GM21717 (cell line): Measurements from ENCODE around the gene YOD1.

Experiments
- ATAC-seq: cut with Tn5 transposase; IDR thresholded peaks from one replicate; pipeline ENCODE4 v1.9.1; 2021; ENCODE audit warnings: mild to moderate bottlenecking, moderate library complexity; ENCODE audit not compliant: unreplicated experiment

YOD1 gene

DNA sequence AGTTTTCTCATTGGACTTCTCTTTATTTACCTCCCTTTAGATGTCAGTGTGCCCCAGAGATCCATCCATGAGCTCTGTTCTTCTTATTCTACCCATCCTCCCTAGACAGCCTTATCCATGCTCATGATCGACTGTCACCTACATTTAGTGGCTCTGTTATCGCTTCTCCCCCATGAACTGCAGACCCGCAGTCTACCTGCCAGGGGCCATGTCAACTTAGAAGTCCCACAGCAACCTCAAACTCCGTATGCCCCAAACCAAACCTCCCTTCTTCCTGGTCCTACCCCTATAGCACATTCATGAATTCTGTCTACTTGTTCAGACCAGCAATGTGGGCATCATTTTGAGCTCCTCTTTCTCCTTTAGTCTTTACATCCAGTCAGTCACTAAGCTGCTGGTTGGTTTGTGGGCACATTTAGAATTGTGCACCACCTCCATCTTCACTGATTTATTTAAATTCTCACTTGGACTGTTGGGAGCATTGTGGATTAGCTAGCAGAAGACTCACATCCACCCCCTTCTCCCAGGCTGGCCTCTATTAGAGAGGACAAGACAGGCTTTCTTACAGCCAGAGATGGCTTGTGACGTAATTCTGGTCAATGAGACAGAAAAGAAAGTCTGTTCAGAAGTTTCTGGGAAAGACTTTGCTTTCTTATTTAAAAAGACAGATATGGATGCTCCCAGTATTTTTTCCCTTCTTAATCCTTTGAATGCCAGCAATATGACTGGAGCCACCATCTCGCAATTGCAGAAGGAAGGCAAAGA is 37.5 kb downstream of the YOD1 start:
- ATAC-seq = no peak

- no peak for ATAC-seq
Measured at GRCh38 chr1:207010726-207011125, 40.3 kb downstream of the YOD1 start.

DNA sequence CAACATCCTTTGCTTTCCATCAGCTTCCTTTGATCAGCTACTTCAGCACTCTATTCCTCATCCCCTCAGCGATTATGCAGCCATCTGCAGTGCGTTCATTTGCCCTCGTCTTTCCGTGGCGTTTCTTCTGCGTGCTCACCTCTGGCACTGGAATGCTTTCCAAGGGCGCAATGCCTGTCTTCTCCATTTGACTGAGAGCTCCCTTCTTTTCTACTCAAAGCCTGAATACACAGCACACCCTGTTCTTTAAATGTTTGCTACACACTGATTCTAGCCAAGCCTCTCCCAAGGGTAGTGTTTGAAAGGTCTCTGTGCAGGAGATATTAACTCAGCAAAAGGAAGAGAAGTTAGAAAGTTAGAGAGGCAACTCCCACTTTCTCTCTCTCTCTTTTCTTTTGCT is 41.1 kb downstream of the YOD1 start:
- no peak for ATAC-seq

- ATAC-seq = no peak
Measured at GRCh38 chr1:207009182-207009850, 41.7 kb downstream of the YOD1 start.

DNA sequence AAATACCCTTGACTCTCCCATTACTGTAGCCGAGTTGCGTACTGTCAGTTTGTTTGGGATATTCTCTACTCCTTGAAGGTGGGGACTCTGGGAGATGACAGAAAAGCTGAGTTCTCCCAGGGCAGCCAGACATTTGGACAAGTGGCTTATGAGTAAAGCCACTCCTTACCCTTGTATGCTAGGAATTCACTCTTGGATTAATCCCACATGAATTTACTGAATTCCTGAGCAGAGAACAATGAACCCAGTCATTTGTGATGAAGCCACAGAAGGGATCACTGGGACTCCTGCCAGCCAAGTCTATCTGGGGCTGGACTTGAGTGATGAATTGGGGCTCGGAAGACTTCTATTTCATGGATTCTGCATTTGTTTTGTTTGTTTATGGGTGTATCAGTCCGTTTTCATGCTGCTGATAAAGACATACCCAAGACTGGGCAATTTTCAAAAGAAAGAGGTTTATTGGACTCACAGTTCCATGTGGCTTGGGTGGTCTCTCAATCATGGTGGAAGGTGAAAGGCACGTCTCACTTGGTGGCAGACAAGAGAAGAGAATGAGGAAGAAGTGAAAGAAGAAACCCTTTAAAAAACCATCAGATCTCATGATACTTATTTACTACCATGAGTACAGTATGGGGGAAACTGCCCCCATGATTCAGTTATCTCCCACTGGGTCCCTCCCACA is 43.5 kb downstream of the YOD1 start:
- ATAC-seq = no peak

DNA sequence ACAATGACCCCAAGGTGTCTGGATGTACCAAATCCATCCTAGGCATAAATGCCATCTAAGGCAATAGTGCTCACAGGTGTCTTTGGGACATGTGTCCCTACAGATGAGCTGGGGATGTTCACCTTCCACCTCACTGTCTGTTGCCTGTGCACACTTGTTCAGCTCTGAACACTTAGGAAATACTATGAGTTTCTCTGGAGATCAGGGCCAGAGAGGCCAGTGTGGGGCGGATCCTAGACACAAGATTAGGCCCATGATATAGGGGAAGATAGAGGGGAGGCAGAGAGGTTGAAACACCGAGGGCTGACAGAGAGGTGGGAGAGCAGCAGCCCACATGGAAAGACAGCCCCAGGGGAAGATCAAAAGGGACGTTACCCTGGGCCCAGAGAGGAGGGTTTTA is 44.1 kb downstream of the YOD1 start:
- ATAC-seq = no peak

GRCh38 chr1:207006083-207006482 is 44.9 kb downstream of the YOD1 start:
- ATAC-seq = no peak

- ATAC-seq = no peak
Measured at GRCh38 chr1:207004931-207005830, 45.8 kb downstream of the YOD1 start.

GRCh38 chr1:207003210-207003609 is 47.8 kb downstream of the YOD1 start:
- no peak for ATAC-seq

- ATAC-seq = no peak
Measured at GRCh38 chr1:207002724-207003146, 48.3 kb downstream of the YOD1 start.

GRCh38 chr1:207001492-207002245 is 49.3 kb downstream of the YOD1 start:
- no peak for ATAC-seq

GRCh38 chr1:207000651-207001291 is 50.2 kb downstream of the YOD1 start:
- no peak for ATAC-seq

- ATAC-seq = no peak
Measured at GRCh38 chr1:206998816-206999215, 52.2 kb downstream of the YOD1 start.
